Measurements from ENCODE around the gene DNMT3L. TPM values are rescaled to one million over a fixed set of nuclear protein-coding genes. Genes with fewer than 3 reads are reported as not detected.

DNMT3L gene
- total and polyA plus RNA-seq, 2 donors, result not detected

DNA sequence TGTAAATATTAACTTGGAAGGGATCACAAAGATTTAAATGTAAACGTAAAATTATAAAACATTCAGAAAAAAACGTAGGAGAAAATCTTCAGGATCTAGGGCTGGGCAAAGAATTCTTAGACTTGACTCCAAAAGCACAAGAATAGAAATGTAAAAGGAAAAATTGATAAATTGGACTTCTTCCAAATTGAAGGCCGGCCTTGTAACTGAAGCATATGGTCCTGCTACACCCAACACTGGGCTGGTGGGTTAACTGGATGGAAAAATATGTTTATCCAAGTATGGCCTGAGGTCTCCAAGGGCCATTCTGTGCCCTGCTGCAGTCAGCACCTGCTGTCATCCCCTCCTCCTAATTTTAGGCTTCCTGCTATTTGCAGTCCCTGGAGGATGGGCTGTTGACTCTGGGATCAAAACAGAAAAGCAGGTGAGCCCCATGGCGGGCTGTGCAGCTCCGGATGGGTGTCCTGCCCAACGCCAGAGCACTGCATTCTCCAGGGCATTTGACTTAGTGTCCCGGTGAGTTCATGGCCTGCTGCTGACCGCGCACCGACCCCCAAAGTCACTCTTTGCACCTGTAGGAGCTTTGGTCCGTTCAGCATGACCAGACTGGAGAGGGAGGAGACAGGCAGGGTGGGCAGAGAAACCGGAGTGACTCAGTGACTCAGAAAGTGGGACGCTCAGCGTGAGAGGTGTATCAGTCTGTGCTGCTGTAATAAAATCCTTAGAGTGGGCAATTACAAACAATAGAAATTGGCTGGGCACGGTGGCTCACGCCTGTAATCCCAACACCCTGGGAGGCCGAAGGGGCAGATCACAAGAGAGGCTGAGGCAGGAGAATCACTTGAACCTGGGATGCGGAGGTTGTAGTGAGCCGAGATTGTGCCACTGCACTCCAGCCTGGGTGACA lies 17.9 kb upstream of the DNMT3L start:
- DNase-seq (ENCODE audit: extremely low spot score), result no peak
- WGBS, result 84% methylated on average over 19 of the region's 19 CpGs
- Histone ChIP-seq H3K27ac (ENCODE audit: low read depth) (no peak overlapping the region), H3K4me3 (ENCODE audit: low read depth, low read length) (no peak overlapping the region), H3K4me1 (ENCODE audit: insufficient read depth) (no peaks in the 10 kb centered on the region), H3K36me3 (ENCODE audit: insufficient read depth) (no peaks in the 10 kb centered on the region)

DNA sequence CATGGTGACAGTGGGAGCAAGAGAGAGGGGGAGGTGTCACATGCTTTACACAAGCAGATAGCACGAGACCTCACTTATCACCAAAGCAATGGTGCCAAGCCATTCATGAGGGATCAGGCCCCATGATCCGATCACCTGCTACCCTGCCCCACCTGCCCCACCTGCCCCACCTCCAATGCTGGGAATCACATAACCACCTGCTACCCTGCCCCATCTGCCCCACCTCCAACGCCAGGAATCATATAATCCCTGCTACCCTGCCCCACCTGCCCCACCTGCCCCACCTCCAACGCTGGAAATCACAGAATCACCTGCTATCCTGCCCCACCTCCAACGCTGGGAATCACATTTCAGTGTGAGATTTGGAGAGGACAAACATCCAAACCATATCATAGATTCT lies 13.3 kb upstream of the DNMT3L start:
- no peak for DNase-seq (ENCODE audit: extremely low spot score)
- no peaks in the 10 kb centered on the region for H3K36me3 ChIP-seq (ENCODE audit: insufficient read depth)
- no peak overlapping the region for H3K4me3 ChIP-seq (ENCODE audit: low read depth, low read length)
- H3K27ac ChIP-seq (ENCODE audit: low read depth), result no peak overlapping the region
- no peaks in the 10 kb centered on the region for H3K4me1 ChIP-seq (ENCODE audit: insufficient read depth)
- WGBS, result 65% methylated on average over 5 of the region's 5 CpGs

DNA sequence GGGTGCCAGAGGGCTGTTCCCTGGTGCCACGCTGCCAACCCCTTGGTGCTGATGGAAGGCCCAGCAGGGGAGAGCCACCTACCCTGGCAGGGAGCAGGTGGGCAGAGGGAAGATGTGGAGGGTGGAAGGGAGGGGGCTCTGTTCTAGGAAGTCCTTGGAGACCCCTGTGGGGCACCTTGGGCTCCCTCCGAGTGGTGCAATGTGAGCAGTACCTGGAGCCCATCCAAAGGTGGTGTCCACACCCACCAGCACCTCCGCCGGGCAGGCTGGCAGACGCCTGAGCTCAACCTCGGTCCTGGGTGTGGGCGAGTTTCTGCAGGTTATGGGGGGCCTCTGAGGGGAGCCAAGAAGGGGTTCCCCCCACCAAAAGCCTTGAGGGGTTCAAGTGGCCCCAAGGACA lies 11.3 kb upstream of the DNMT3L start:
- Histone ChIP-seq H3K4me3 (ENCODE audit: low read depth, low read length) (no peak overlapping the region), H3K36me3 (ENCODE audit: insufficient read depth) (no peaks in the 10 kb centered on the region), H3K27ac (ENCODE audit: low read depth) (no peak overlapping the region), H3K4me1 (ENCODE audit: insufficient read depth) (no peaks in the 10 kb centered on the region)
- no peak for DNase-seq (ENCODE audit: extremely low spot score)
- 87% methylated on average over 7 of the region's 7 CpGs for WGBS

DNA sequence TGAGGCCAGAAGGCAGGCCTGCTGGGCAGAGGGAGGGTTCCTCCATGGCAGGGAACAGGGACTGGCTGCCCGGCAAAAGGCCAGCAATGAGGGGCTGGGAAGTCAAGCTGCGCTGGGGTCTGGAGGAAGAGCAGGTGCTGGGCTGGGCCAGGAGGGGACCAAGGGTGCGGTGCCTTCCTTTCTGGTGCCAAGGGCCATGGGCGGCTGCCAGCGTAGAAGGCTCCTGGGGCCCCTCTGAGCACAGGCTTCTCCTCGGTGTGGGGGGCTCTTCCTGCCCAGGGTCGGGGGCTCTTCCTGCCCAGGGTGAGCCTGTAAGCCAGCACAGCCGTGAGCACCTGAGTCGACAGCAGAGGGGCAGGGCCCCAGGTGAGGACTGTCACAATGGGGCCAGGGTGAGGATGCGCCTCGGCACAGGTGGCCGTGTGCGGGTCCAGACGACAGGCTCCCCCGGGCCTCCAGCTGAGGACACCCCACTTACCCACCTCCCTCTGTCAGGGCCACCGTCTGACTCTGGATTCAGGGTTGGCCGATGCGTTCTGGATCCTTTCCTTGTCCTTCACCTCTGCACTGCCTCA lies 10.7 kb upstream of the DNMT3L start:
- H3K27ac ChIP-seq (ENCODE audit: low read depth), result no peak overlapping the region
- no peak for DNase-seq (ENCODE audit: extremely low spot score)
- no peak overlapping the region for H3K4me3 ChIP-seq (ENCODE audit: low read depth, low read length)
- no peaks in the 10 kb centered on the region for H3K4me1 ChIP-seq (ENCODE audit: insufficient read depth)
- H3K36me3 ChIP-seq (ENCODE audit: insufficient read depth), result no peaks in the 10 kb centered on the region
- 91% methylated on average over 18 of the region's 18 CpGs for WGBS

GRCh38 chr21:44271558-44272283 lies 10.0 kb upstream of the DNMT3L start:
- no peaks in the 10 kb centered on the region for H3K36me3 ChIP-seq (ENCODE audit: insufficient read depth)
- no peaks in the 10 kb centered on the region for H3K4me1 ChIP-seq (ENCODE audit: insufficient read depth)
- WGBS, result 83% methylated on average over 18 of the region's 18 CpGs
- H3K27ac ChIP-seq (ENCODE audit: low read depth), result no peak overlapping the region
- no peak for DNase-seq (ENCODE audit: extremely low spot score)
- H3K4me3 ChIP-seq (ENCODE audit: low read depth, low read length), result no peak overlapping the region

- no peaks in the 10 kb centered on the region for H3K4me1 ChIP-seq (ENCODE audit: insufficient read depth)
- H3K36me3 ChIP-seq (ENCODE audit: insufficient read depth), result no peaks in the 10 kb centered on the region
- no peak for DNase-seq (ENCODE audit: extremely low spot score)
- 82% methylated on average over 8 of the region's 8 CpGs for WGBS
- H3K27ac ChIP-seq (ENCODE audit: low read depth), result no peak overlapping the region
- H3K4me3 ChIP-seq (ENCODE audit: low read depth, low read length), result no peak overlapping the region
Measured at GRCh38 chr21:44269090-44269489, 7.4 kb upstream of the DNMT3L start.

DNA sequence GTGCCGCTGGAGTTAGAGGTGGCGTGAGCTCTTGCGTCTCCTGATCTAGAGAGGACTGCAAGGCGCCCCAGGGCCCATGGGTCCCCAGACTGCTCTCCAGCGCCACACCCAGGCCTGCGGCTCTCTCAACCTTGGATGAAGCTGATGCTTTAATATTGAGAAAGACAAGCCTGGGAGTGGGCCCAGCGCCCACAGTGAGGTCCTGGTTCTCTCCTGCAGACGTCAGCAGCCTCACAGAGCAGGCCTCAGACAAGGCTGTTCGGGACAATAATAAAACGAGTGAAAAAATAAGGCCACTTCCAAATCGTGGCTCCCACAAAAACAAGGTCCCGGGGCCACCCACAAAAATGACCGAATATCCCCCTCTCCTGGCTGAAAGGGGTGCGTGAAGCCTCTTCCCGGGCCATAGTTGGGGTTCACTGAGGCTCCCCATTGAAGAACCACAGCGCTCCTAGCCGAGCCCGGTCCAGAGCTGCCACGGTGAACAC lies 6.0 kb upstream of the DNMT3L start:
- Histone ChIP-seq H3K27ac (ENCODE audit: low read depth) (no peak overlapping the region), H3K4me1 (ENCODE audit: insufficient read depth) (no peaks in the 10 kb centered on the region), H3K36me3 (ENCODE audit: insufficient read depth) (no peaks in the 10 kb centered on the region), H3K4me3 (ENCODE audit: low read depth, low read length) (no peak overlapping the region)
- 77% methylated on average over 19 of the region's 19 CpGs for WGBS
- DNase-seq (ENCODE audit: extremely low spot score), result no peak

- WGBS, result 91% methylated on average over 17 of the region's 17 CpGs
- Histone ChIP-seq H3K27ac (ENCODE audit: low read depth) (no peak overlapping the region), H3K4me3 (ENCODE audit: low read depth, low read length) (no peak overlapping the region), H3K4me1 (ENCODE audit: insufficient read depth) (no peaks in the 10 kb centered on the region), H3K36me3 (ENCODE audit: insufficient read depth) (no peaks in the 10 kb centered on the region)
- no peak for DNase-seq (ENCODE audit: extremely low spot score)
Measured at GRCh38 chr21:44265734-44266270, 4.1 kb upstream of the DNMT3L start.

GRCh38 chr21:44263768-44264167 lies 2.1 kb upstream of the DNMT3L start:
- no peak overlapping the region for H3K27ac ChIP-seq (ENCODE audit: low read depth)
- no peaks in the 10 kb centered on the region for H3K4me1 ChIP-seq (ENCODE audit: insufficient read depth)
- no peak for DNase-seq (ENCODE audit: extremely low spot score)
- H3K36me3 ChIP-seq (ENCODE audit: insufficient read depth), result no peaks in the 10 kb centered on the region
- H3K4me3 ChIP-seq (ENCODE audit: low read depth, low read length), result no peak overlapping the region
- 84% methylated on average over 4 of the region's 4 CpGs for WGBS

- H3K36me3 ChIP-seq (ENCODE audit: insufficient read depth), result no peaks in the 10 kb centered on the region
- 57% methylated on average over 18 of the region's 18 CpGs for WGBS
- H3K27ac ChIP-seq (ENCODE audit: low read depth), result no peak overlapping the region
- H3K4me3 ChIP-seq (ENCODE audit: low read depth, low read length), result no peak overlapping the region
- peak; percentile 7 for DNase-seq (ENCODE audit: extremely low spot score)
- no peaks in the 10 kb centered on the region for H3K4me1 ChIP-seq (ENCODE audit: insufficient read depth)
Measured at GRCh38 chr21:44263221-44263760, 1.6 kb upstream of the DNMT3L start.

DNA sequence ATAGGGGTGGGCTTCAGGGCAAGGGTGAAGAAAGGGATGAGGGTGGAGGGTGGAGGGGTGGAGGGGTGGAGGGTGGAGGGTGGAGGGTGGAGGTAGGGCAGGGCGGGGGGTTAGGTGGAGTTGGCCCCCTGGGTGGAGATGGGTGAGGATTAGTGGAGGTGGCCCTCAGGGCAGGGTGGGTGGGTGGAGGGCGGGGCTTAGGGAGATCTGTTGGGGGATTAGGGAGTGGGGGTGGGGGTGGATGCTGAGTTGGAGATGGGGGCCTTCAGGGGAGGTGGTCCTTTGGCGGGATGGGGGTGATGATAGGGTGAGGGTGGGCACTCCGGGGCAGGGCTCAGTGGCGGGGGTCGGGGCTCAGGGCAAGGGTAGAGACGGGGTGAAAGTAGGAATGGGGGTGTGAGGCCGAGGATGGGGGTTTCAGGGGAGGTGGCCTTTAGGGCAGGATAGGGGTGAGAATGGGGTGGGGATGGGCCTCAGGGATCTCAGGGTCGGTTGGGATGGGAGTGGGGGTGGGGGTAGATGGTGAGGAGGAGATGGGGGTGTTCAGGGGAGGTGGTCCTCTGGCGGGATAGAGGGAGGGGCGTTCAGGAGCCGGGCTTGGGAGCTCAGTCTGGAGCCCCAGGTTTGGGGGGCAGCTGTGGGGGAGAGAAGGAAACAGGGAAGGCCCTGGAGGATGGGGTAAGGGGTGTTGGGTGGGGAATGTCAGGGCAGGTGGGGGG lies 800 bp upstream of the DNMT3L start:
- 82% methylated on average over 12 of the region's 12 CpGs for WGBS
- Histone ChIP-seq H3K36me3 (ENCODE audit: insufficient read depth) (no peaks in the 10 kb centered on the region), H3K4me1 (ENCODE audit: insufficient read depth) (no peaks in the 10 kb centered on the region), H3K4me3 (ENCODE audit: low read depth, low read length) (no peak overlapping the region), H3K27ac (ENCODE audit: low read depth) (no peak overlapping the region)
- DNase-seq (ENCODE audit: extremely low spot score), result no peak

- no peak overlapping the region for H3K27ac ChIP-seq (ENCODE audit: low read depth)
- no peaks in the 10 kb centered on the region for H3K36me3 ChIP-seq (ENCODE audit: insufficient read depth)
- no peaks in the 10 kb centered on the region for H3K4me1 ChIP-seq (ENCODE audit: insufficient read depth)
- 83% methylated on average over 19 of the region's 19 CpGs for WGBS
- H3K4me3 ChIP-seq (ENCODE audit: low read depth, low read length), result no peak overlapping the region
- no peak for DNase-seq (ENCODE audit: extremely low spot score)
Measured at GRCh38 chr21:44260791-44261631, 686 bp downstream of the DNMT3L start.

Measured in urinary bladder (tissue), 4 donors.